ENCODE results near the gene SCN7A. TPM values are rescaled to one million over a fixed set of nuclear protein-coding genes. Genes with fewer than 3 reads are reported as not detected.
A peak's percentile ranks its signal among the peaks of the same experiment; 100 is the strongest.

The SCN7A gene
- total RNA-seq, 1 donor from 2014 or later = not detected

GRCh38 chr2:166404831-166405568, 89.0 kb downstream of the SCN7A start:
- no peak for DNase-seq (ENCODE audit: low read depth in 2 of 2)

- DNase-seq (ENCODE audit: low read depth in 2 of 2) = no peak
Measured at GRCh38 chr2:166394245-166394644, 99.8 kb downstream of the SCN7A start.

GRCh38 chr2:166393008-166393407, 101.0 kb downstream of the SCN7A start:
- DNase-seq (ENCODE audit: low read depth in 2 of 2) = no peak

GRCh38 chr2:166388481-166389070, 105.5 kb downstream of the SCN7A start:
- DNase-seq (ENCODE audit: low read depth in 2 of 2) = peak; percentile 36 to 96

- DNase-seq (ENCODE audit: low read depth in 2 of 2) = no peak
Measured at GRCh38 chr2:166385313-166385712, 108.7 kb downstream of the SCN7A start.

- DNase-seq (ENCODE audit: low read depth in 2 of 2) = peak; percentile 12 to 35
Measured at GRCh38 chr2:166384774-166385173, 109.3 kb downstream of the SCN7A start.

- DNase-seq (ENCODE audit: low read depth in 2 of 2) = no peak
Measured at GRCh38 chr2:166382448-166382847, 111.6 kb downstream of the SCN7A start.

GRCh38 chr2:166380615-166381014, 113.4 kb downstream of the SCN7A start:
- DNase-seq (ENCODE audit: low read depth in 2 of 2) = no peak

GRCh38 chr2:166376873-166377272, 117.2 kb downstream of the SCN7A start:
- no peak for DNase-seq (ENCODE audit: low read depth in 2 of 2)

- no peak for DNase-seq (ENCODE audit: low read depth in 2 of 2)
Measured at GRCh38 chr2:166376488-166376828, 117.6 kb downstream of the SCN7A start.

GRCh38 chr2:166375736-166376487, 118.1 kb downstream of the SCN7A start, which contains the start of gene SCN9A:
SCN9A (minus strand) TSS chr2:166375944; CDS start chr2:166311756, 64,188 bp downstream.
- peak in 1 of 2 donors; percentile 39 for DNase-seq (ENCODE audit: low read depth in 2 of 2)

- no peak for DNase-seq (ENCODE audit: low read depth in 2 of 2)
Measured at GRCh38 chr2:166375195-166375735, 118.8 kb downstream of the SCN7A start.

- no peak for DNase-seq (ENCODE audit: low read depth in 2 of 2)
Measured at GRCh38 chr2:166373951-166374350, 120.1 kb downstream of the SCN7A start.

- no peak for DNase-seq (ENCODE audit: low read depth in 2 of 2)
Measured at GRCh38 chr2:166373539-166373938, 120.5 kb downstream of the SCN7A start.

- no peak for DNase-seq (ENCODE audit: low read depth in 2 of 2)
Measured at GRCh38 chr2:166373105-166373504, 120.9 kb downstream of the SCN7A start.

- DNase-seq (ENCODE audit: low read depth in 2 of 2) = no peak
Measured at GRCh38 chr2:166372046-166372445, 122.0 kb downstream of the SCN7A start.

GRCh38 chr2:166365803-166366420, 128.1 kb downstream of the SCN7A start:
- DNase-seq (ENCODE audit: low read depth in 2 of 2) = no peak

GRCh38 chr2:166365239-166365638, 128.8 kb downstream of the SCN7A start:
- no peak for DNase-seq (ENCODE audit: low read depth in 2 of 2)

GRCh38 chr2:166364476-166365161, 129.4 kb downstream of the SCN7A start:
- DNase-seq (ENCODE audit: low read depth in 2 of 2) = no peak

- peak; percentile 14 to 55 for DNase-seq (ENCODE audit: low read depth in 2 of 2)
Measured at GRCh38 chr2:166361351-166362153, 132.5 kb downstream of the SCN7A start.

Data from dermis microvascular lymphatic vessel endothelial cell (primary cell).